HG03159 (cell line): Measurements from ENCODE around the gene SLC40A1.
A peak's percentile ranks its signal among the peaks of the same experiment; 100 is the strongest.

ENCODE experiments used
- ATAC-seq: cut with Tn5 transposase; IDR thresholded peaks from one replicate; pipeline ENCODE4 v1.9.1; 2021; ENCODE audit warnings: mild to moderate bottlenecking, moderate library complexity; ENCODE audit not compliant: unreplicated experiment

Gene SLC40A1

GRCh38 chr2:189542145-189542882, 38.3 kb downstream of the SLC40A1 start:
- no peak for ATAC-seq

DNA sequence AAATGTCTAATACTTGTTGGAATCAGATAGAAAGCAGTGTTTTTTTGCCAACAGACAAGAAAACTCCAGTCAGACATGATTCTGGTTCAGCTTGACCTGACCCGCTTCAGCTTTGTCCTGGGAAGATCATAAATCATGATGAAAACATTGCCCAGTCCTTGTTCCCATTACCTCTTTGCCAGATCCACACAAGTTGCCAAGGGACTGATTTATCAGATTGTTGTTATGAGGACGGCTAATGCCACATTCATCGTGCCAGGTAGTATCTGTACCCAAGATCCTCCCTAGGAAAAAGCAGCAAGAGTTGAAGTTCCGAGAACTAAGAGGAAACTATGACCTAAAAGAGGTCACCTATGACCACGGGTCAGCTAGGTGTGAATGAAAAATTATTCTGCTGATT, 39.0 kb downstream of the SLC40A1 start:
- ATAC-seq: no peak

DNA sequence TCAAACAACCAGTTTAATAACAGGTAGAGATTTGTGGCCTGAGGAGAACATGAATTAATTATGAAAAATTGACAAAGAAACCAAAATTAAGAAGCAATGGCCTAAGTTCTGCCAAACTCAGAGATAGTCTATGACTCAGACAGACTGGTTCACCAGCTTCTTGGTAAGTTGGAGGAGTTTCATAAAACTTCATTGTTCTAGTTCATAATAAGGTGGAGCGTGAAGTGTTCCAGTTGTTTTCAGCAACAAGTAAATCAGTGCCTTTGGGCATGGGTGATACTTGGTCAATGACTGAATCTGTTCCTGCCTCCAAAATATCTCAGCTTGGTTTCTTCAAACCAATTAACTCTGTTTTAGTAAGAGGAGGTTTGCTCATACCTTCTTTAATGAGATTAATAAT, 40.0 kb downstream of the SLC40A1 start:
- ATAC-seq: no peak

DNA sequence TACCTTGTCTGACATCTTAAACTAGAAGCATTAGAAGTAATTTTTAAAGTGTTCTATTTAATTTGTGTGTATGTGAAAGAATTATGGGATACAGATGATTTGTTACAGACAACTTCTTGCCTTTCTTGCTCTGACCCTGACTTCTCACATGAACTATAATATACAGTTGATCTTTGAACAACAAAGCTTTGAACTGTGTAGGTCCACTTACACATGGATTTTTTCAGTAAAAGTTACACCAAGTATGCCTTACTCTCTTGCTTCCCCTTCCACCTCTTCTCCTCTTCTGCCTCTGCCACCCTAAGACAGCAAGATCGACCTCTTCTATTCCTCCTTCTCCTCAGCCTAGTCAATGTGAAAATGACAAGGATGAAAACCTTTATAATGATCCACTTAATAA, 42.2 kb downstream of the SLC40A1 start:
- ATAC-seq: no peak

DNA sequence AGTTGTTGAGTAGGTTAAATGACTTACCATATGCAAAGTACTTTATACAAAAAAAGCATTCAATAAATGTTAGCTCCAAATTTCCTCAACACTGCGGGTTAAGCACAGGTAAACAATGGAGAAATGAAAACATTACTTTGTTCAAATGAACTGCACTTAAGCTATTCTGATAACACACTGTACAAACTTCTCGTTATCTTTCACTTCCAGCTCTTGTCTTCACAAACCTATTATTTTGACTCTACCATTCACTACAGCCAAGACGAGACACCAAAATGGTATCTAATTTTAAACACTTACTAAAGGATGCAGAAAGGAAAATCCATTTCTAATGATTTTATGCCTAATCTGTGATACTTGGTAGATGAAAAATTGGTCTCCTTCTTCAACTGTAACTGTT, 43.8 kb downstream of the SLC40A1 start:
- ATAC-seq: no peak

DNA sequence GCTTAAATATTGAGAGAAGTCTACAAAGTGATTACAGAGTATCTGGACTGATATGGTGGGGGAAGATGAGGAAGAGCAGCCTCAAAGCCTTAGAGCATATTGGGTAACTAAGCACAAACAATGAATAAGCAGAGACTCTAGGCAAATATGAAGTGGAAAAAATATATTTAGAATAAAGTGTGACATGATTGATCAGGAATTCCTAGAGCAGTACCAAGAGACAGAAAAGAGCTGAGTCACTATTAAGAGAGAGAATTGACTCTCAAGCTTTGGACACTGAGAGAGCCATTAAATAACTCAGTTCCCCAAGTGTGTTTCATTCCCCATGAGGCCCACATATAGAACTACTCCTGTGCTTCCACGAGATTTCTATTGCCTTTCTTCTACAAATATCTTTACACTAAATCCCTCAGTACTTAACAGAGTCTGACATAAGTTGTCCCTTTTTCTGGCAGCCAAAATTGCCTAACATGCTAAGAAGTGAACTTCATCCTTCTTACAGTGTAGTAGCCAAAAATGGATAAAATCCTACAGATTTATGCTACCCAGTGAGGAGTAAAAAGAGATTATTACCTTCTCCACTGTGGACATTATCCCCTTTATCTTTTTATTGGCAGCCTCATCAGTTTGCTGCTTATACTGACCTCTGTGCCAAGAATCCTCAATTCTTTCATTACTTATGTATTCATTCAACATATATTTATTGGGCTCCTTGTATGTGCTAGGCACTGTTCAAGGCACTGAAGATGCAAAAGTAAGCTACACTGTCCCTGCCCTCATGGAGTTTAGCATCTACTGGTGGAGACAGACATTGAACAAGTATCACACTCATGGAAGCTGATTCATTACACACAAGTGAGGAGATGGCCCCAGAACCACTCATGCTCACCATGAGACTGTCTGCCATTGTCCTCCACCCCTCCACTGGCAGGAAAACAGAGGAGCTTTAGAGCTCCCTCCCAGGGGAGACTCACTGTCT, 45.4 kb downstream of the SLC40A1 start:
- no peak for ATAC-seq

DNA sequence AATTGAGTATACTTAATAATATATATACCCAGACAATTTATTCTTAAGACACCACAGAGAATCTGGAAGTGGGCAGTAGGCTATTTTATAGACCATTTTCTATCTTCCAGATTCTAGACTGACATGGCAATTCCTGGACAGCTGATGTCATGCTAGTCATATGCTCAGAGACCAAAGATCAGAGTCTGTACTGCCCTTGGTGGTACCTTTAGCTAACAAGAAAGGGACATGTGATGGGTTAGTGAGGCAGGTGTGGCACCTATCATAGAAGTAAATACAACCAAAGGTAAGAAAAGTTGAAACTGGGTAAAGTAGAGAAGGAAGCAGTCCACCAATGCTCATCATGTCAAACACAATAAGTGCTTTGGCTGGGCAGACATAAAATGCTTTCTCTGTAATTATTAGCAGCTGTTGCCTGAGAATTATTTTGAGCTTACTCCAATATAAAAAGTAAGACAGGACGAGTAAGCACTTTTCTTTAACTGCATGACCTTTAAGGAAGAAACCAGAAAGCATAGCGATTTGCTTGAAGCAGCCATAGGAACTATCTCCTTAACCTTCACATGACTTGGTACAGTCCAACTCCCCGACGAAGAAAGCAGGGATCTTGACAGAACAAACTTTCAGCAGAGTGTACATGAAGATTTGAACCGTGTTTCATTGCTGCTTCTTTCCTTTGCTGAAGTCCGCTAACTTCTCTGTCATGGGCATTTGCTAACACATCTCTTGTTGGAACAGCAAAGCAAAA, 47.1 kb downstream of the SLC40A1 start:
- ATAC-seq: no peak

DNA sequence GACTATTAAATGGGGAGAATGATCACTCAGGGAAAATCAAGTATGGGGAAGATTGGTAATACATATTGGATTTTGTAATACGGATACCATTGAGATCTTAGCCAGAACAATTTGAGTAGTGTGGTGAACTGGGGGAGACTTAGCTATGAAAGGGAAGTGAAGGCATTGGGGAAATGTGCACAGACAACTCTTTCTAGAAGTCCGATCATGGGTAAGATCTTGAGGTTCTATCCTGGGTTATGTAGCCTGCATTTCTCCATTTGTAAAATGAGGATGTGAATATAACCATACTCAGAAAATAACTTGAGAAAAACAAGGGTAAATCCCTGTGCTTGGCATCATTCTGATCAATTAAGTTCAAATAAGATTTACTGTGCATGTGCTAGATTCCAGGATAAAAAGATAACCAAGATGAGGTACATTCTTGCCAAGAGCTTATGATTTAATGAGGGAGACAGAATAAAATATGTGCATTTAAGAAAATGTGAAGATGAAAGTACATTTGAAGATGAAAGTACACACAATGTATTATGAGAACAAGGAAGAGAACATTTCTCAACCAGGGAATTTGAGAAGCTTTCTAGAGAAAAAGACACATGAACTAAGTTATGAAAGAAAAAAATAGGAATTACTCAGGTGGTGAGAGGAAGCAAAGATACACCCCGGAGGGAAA, 49.5 kb downstream of the SLC40A1 start:
- ATAC-seq: no peak

DNA sequence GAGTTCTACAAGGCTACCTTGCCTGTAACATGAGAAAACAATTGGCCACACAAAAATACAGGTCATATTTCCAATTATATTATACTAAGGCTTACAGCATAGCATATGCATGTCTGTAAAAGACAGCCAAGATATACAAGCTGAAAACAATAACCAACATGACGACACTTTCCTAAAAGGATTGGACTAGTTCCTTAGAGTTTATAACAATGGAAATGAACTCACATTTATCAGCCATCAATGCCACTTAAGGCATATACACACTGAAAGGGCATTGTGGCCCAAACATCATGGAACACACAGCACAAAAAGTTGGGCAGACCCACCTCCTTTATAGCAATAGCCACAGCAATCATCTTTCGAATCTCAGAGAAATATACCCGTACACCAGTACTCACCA, 52.0 kb downstream of the SLC40A1 start:
- no peak for ATAC-seq

DNA sequence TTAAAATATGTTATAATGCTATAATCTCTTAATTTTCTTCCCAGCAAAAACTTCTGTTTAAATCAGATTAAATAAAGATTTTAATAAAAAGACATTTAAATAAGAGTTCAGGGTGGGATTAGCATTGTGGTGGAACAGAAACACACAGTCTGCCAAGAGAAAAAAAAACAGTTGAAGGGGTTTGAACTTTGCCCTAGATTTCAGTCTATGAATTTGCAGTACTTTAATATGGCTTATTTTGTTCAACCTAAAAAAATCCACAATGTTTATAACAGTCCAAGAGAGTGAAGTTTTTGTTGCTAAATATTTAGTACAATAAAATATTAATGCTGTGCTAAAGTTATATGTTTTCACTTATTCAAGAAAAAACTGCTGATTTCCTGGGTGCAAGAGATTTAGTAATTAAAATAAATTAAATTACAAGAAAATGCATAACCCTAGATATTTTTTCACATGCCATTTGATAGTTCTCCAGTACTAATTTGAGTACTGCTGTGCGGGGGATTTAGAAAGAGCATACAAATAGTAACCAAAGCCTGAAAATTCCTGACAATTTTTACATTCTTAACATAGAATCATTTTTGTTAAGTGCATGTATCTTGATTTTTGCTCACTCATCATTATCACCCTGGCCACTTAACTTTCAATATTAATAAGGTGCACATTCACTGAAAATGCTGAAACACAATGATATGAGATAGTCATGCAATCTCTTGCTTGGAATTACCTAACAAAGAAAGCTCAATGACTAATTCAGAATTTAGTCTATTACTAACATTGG, 52.6 kb downstream of the SLC40A1 start:
- no peak for ATAC-seq

DNA sequence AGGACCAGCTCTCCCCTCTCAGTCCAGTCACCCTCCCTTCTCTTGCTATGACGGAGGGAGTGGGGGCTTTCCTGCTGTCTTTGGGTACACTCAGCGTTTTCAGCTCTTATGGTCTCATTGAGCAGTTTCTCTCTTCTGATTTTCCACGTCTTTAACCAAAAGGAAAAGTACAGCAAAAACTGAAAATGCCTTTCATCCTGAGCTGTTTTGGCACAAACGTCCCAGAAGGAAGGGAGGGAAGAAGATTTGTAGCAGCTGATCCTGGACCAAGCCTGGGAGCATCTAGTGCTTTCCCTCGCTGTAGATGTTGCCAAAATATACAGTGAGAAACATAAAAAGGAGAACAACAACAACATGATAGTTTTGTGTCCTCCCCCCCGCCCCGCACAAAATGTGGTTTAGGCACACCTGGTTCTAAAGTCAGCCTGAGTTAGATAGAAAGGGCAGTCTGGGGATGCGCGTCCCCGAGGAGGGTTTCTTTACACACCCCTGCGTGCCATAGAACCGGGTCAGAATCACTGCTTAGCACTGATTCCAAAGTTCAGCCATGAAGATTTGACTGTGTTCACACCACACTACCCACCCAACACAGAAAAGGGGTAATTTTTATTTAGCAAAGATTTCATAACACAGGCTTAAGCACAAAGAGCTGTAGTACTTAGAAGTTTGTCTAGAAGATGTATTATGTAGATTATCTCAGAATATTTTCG, 53.4 kb downstream of the SLC40A1 start:
- ATAC-seq: no peak

DNA sequence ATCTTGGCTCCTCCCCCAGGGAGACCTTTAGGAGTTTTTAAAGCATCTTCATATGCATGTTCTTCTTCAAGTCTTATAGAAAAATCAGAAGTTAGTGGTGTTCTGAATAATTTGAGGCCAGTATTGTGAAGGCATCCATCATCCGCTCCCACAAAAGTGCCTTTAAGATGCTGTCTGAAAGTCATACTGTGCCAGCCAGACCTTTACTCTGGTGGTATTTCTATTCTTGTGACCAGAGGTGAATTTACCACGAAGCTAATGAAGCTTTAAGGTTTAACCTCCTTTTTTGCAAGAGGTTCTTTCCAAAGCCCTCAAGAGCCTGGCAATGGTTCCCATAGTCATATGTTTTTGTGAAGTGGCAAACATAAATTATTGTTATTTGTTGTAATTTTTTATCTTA, 54.3 kb downstream of the SLC40A1 start:
- no peak for ATAC-seq

GRCh38 chr2:189524746-189525145, 55.8 kb downstream of the SLC40A1 start:
- no peak for ATAC-seq

- no peak for ATAC-seq
Observed at GRCh38 chr2:189522435-189523151, 58.0 kb downstream of the SLC40A1 start.

DNA sequence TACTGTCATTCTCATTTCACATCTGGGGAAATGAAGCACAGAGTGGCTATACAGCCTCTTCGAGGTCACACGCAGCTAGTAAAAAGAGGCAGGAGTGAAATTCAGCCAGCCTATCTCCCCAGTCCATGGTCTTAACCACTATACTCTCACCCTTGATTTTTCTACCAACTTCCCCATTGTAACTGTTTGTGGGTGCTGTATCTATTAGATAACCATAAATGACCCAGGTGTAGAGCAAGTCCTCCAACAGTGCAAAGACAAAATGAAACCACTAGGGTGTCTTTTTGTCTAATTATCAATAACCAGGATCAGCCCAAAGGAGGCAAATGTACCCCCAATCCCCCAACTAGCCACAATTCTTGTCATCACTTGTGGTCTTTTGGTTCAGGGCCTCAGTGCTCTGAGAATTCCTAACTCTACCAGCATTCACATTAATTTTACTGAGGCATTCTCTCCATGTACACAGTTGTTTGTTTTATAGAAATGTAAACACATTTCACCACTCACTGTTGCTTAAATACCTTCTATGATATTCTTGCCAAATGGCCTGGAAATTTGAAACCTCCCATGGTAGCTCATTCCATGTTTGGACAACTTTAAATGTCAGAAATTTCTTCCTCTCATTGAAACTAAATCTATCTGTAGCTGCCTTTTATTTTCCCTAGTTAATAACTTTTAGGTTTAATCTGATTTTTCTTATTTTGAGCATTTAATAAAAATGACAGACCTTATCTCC, 58.7 kb downstream of the SLC40A1 start:
- ATAC-seq: peak; percentile 67

- no peak for ATAC-seq
Observed at GRCh38 chr2:189519631-189520387, 60.8 kb downstream of the SLC40A1 start.

GRCh38 chr2:189517847-189518535, 62.6 kb downstream of the SLC40A1 start:
- ATAC-seq: no peak
